Measurements from ENCODE around the gene PLEKHA8.

DNA sequence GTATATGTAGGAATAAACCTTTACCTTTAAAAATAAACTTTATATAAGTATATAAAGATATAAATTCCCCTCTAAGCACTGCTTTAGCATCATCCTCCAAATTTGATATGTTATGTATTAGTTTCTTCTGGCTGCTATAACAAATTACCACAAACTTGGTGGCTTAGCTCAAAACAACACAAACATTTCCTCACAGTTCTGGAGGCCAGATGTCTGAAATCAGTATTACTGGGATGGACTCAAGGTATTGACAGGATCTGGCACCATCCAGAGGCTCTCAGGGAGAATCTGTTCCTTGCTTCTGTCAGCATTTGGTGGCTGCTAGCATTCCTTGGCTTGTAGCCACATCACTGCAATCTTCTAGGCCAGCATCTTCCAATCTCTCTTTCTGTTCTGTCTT is 31.9 kb upstream of the PLEKHA8 start:
- no peak for TF ChIP-seq CTCF (IDR thresholded peaks at IDR 0.05)
- TF ChIP-seq POLR2A (IDR thresholded peaks at IDR 0.05), result no peak

Measured in tibial nerve (tissue), 3 donors.